NCI-H2171 treated with DMSO at 0.1 percent for 48 hours (cell line): Measurements from ENCODE around the gene UCN2.

Experiments used
- DNase-seq: peaks from one replicate; lab custom pipeline; 2025; lab: John Stamatoyannopoulos, UW

The UCN2 gene

DNA sequence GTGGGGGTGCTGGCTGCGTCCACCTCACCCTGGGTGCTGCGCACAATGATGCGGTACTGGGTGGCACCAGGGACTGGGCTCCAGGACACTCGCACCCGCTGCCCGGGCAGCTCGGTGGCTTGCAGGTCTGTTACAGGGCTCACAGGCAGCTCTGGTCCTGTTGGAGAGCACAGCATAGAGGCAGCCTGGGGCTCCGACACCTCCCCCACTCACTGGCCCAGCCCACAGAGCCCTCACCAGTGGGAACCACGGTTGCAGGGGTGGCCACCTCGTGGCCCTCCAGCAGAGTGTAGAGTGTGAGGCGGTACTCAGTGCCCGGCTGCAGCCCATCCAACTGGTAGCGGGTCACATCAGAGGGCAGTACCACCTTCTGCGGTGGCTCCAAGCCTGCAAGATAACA lies 27.9 kb upstream of the UCN2 start:
- DNase-seq, result no peak

DNA sequence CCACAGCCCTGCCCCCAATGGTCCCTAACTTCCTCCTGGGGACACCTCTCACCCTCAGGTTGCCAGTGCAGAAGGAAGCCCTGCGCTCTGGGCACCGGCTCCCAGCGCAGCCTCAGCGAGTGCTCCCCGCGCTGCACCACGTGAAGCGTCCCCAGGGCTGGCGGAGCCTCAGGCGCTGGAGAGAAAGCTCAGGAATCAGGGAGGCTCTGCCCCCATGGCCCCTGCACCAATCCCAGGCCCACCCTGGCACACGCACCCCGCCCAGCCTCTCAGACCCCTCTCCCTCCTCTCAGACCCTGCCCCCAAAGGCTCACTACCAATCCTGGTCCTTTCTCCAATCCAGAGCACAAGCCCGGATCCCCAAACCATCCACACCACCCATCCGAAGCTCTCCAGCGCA lies 24.6 kb upstream of the UCN2 start:
- no peak for DNase-seq

DNA sequence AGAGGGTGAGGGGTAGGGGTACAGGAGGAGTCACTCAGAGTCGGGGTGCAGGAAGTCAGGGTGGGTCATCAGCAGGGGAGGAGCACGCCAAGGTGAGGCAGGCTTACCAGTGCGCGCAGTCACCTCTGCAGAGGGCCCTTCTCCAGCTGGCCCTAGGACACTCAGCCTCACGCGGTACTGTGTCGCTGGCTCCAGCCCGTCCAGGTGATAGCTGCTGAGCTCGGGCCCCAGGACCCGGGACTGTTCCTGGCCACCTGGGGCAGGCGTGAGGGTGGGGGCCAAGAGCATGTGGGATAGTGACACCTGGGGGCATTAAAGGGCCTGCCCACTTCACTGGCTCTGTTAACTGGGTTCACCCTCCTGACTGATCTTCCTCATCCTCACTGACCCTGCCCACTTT lies 24.1 kb upstream of the UCN2 start:
- no peak for DNase-seq

DNA sequence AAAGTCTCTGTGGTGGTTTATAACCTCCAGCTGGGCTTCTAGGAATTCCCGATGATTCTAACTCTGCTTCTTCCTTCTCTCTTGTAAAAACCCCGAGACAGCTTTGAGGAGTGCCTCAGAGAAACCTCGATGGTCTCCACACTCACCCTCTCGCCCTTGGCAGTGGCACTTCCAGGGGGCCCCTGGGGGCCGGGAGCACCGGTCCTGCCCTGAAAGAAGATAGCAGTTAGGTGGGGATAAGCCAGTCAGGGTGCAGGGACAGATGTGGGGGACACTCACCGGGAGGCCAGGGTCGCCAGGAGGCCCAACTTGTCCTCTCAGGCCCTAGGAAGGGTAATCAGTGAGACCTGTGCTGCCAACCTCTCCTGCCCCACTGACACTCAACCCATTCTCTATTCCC lies 21.8 kb upstream of the UCN2 start:
- DNase-seq, result no peak

DNA sequence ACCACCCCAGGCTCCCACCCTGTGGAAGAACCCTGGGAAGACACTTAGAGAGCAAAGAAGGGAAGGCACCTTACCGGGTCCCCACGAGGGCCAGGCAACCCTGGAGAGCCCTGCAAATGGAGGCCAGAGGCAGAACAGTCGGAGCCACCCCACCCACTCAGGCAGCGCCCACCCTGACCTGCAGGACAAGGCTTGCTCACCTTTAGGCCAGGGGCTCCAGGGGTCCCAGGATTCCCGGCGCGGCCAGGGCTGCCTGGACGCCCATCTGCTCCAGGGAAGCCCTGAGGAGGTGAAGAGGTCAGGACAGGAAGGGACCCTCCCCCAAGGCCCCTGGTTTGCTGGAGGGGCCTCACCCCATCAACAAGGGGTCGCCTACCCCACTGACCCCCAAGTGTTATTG lies 21.3 kb upstream of the UCN2 start:
- DNase-seq, result no peak

DNA sequence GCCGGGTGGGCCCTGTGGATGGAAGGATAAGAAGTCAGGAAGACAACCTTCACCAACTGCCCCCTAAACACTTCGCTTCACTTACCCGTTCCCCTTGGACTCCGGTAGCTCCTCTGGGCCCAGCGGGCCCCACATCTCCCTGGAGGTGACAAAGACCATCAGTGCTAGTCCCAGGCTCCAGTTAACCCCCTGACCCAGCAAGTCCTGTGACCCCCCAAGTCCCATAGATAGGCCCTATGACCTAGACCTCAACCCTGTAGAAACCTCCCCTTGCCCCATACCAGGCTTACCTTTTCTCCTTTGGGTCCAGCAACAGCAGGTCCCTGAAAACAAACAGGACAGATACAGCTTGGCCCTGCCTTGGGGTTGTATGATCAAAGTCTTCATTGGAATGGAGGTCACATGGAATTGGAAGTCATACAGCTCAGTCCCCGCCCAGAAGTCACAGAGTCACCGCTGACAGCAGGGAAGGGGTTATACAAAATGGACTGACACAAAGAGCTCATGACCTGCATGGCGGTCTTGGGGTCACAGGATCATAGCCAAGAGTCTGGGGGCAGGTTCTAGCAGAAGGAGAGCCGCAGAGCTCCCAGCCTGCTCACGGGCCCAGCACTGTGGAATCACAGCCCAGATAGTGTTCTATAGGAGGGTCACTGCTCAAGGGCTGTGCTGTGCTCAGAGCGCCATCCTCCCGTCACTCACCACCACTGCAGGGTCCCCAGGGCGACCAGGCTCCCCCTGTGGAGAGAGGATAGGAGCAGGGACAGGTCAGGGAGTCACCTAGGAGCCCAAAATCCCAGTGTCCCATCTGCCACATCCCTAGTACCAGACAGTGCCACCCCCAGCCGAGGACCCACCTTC lies 18.3 kb upstream of the UCN2 start:
- no peak for DNase-seq

DNA sequence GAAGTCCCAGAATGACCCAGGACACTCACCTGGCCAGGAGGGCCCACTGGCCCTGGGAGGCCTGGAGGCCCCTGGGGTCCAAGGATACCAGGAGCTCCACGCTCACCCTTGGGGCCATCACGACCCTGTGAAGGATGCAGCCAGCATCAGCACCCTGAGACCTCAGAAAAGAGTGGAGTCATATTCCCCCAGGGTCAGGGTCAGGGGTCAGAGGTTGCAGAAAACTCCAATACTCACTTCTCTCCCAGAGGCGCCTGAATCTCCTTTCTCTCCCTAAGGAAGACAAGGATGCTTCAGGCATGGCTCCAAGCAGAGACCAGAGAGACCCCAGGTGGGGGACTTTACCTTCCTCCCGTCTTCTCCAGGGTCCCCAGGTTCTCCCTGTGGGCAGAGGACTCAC lies 13.1 kb upstream of the UCN2 start:
- DNase-seq, result no peak

DNA sequence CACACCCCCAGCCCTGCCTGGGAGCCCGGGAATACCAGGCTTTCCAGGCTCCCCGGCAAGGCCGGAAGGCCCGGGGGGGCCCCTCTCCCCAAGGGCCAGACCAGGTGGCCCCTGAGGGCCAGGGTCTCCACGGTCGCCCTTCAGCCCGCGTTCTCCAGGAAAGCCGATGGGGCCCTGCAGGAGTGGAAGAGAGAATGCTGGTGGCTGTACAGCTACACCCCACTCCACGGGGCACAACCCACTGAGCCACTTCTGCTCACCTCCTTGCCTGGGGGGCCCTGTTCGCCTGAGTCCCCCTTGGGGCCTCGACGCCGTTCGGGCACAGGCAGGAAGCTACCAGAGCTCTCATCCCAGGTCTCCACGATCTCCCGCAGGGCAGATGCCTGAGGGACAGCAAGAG lies 11.8 kb upstream of the UCN2 start:
- no peak for DNase-seq

DNA sequence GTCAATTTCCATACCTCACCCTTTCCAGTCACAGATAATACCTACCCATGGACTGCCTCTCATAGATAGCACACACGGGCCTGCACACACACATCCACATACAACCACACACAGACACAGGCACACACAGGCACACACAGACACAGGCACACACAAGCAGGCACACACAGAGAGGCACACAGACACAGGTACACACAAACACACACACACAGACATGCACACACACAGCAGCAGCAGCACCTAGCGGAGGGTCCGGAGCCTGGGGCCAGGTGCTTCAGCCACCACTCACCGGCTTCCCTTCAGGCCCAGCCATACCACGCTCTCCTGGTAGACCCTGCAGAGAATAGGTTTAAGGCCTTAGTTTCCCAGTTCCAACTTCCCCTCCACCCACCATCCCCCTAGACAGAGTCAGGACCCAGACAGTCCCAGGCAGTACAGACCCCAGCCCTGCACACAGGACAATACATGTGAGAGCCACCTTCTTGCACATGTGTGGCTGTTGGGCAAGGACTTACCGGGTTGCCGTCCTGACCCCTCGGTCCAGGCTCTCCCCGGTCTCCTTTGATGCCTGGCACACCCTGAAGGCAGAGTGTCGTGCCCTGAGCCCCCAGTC lies 10.5 kb upstream of the UCN2 start:
- DNase-seq, result no peak

DNA sequence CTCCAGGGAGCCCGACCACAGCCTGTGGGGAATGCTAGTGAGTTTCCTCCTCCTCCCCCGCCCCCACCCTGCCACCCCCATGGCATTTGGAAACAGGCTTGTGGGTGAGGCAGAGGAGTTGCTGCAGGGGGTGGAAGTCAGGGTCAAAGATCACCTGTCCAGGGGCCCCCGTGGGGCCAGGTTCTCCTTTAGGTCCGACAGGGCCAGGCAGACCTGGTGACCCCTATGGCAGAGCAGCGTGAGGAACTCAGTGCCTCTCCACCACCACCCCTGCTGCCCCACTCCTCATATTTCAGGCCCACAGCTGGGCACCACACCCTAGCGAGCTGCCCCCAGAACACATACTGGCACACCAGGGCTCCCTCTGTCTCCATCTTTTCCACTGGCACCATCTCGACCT lies 8.9 kb upstream of the UCN2 start:
- no peak for DNase-seq

DNA sequence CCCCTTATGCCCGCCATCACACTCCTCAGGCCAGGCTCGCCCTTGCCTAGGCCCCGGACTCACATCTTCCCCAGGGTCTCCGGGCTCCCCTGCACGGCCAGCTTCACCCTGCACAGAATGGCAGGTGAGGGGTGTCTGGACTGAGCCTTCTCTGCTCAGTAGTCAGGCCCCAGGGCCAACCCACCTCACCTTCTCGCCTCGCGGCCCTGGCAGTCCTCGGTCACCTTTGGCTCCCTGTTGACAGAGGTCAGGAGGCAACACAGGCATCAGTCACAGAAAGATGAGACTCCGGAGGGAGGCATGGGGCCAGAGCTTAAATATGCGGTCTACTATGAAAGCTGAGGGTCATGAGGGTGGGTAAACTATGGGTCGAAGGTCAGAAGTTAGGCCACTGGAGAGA lies 8.4 kb upstream of the UCN2 start:
- no peak for DNase-seq

DNA sequence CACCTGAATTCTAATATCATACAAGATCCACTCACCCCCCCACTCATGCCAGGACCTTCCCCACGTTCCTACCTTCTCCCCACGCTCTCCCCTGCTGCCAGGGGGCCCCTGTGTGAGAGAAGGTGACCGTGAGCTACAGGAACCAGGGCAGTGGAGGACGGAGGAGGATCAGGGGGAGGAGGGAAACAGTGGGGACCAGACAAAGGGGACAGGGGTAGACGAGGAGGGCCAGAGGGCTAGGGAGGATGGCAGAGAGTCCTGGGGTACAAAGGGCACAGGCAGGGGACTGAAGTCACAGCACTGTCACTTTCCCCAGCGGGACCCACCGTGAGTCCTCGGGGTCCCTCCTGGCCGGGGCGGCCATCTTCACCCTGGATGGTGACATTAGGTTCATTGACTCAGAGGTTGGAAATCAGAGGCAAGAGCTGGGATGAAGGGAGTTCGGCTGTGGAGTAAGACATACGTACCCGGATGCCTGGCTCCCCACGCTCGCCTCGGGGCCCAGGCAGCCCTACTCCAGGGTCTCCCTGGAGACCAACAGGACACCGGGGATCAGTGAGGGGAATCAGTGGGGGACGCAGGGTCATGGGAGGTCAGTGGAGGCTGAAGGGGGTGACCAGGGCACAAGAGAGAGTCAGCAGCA lies 6.3 kb upstream of the UCN2 start:
- no peak for DNase-seq

DNA sequence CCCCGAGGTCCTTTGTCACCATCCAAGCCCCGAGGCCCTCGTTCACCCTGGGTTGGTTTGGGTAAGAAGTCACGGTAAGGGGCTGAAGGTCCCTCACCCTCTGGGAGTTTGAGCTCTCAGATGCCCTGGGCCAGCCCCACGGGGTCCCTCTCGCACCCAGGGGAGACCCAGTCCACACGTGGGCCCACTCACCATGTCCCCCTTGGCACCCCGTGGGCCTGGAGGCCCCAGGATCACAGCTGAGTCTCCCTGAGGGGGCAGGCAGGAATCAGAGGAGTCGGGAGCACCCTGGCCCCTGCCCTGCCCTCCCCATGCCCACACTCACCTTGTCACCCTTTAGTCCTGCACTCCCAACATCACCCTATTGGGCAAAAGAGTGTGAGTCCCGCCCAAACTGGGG lies 5.8 kb upstream of the UCN2 start:
- DNase-seq, result no peak

DNA sequence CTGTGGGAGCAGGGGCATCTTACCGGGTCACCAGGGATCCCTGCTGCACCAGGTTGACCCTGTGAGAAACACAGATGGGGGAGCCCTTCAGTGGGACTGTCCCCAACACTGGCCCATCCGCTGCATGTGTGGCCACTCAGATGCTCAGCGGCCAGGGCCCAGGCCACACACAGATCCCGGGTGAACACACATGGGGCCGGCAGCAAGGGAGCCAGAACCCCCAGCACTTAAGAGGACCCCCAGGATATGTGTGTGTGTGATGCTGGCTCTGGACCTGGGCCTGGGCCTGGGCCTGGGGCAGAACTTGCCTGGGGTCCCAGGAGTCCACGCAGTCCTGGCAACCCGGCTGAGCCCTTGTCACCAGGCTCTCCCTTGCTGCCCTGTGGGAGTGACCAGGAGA lies 4.9 kb upstream of the UCN2 start:
- no peak for DNase-seq

DNA sequence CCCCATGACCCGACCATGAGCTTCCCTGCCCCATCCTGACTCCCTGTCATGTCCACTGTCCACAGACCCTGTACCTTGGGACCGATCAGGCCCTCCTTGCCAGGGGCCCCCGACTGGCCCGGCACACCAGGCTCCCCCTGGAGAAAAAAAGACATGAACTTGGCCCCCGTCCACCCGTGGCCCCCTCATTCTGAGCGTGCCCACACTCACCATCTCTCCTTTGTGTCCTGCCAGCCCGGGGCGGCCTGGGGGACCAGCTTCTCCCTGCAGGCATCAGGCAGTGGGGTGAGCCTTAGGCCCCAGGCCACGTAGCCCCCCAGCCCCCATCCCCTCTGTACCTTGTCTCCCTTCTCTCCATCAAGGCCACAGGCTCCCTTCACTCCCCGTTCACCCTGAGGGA lies 3.9 kb upstream of the UCN2 start:
- DNase-seq, result no peak

DNA sequence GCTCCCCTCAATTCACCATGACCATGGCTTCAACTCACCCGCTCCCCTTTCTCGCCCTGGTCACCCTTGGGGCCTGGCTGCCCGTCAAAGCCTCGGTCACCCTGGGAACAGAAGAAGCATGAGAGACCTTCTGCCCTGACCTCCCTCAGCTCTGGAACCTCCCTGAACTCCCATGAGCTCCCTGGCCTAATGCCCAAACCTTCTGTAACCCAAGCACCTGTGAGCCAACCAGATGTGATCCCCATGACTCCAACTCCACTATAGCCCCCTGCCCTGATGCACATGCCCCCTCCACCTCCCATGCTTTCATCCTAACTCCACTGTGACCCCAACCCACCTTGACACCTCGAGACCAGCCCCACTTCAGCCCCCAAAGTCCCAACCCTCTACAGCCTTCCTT lies 3.5 kb upstream of the UCN2 start:
- no peak for DNase-seq

DNA sequence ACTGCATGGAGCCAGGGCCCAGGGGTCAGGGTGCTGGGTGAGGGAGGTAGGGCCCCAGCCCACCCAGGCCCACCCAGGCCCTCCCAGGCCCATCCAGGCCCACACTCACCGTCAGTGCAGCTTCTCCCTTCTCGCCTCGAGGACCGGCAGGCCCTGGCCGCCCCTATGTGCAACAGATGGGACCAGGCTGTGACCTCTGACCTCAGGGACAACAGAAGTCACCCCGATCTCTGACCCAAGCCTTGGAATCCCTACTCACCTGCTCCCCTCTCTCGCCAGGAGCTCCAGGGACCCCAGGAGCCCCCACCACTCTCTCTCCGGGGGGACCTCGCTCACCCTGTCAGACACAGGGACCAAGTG lies 2.8 kb upstream of the UCN2 start:
- no peak for DNase-seq

DNA sequence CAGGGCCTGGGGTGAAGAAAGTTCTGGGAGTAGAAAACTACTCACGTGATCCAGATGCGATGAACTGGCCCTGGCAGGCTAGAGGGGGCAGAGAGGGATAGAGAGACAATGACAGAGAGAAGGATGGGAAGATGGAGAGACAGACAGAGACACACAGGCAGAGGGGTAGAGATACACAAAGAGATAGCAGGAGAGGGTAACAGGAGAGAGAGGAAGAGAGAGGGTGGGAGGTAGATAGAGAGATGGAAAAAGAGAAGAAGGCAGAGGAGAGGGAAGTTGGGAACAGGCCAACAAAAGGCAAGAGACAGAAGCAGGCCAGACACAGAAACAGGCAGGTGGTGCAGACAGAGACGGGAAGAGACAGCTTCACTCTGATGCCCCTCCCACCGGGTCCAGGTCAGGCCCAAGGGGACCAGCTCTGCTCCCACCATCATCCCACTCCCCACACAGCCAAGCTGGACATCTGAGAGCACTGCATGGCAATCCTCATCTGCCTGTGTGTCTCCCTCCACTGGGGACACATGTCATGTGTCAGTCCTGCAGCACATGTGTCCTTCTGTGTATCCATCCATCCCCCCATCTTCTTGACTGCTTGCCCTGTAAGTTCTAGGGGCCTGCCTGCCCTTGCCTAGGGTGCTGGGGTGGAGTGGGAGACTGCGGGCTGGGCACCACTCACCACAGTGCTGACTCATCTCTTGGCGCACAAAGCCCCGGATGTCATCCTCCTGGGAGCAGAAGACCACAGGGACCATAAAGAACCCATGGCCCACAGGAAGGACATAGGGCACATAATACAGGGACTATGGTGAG lies 2.2 kb upstream of the UCN2 start:
- DNase-seq, result no peak

DNA sequence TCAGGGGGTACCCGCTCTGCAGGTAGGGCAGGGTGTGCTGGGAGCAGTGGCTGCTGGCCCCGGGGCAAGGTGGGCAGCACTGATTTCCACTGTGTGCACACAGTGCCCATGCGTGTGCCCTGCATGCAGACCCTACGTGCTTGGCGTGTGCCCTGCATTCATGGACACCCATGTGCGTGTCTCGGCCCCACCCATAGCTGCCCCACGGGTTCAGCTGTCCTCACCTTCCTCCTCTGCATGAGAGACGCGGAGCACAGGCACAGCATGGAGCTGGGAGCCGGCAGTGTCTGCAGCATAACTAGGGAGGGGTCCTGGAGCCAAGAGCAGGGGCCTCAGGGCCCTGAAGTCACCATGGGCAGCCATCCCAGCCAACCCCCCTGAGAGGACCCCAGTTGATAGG lies 1.6 kb upstream of the UCN2 start:
- DNase-seq, result no peak

DNA sequence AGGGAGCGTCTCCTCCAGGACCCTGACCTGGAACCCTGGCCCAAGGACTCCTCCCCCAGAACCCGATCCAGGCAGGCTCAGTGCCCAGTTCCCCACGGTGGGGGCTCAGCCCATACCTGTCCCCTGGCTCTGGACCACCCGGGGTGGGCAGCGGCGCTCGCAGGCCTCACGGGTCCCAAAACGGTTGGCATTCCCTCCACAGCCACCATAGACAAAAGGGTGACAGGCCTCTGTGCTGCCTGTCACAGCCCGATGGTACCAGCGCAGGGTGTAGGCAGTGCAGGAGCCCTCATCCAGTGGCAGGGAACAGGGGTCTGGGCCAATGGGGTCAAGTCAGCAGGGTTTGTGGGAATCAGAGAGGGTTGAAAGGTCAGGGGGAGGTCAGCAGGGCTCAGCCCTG lies 1.1 kb upstream of the UCN2 start:
- no peak for DNase-seq

DNA sequence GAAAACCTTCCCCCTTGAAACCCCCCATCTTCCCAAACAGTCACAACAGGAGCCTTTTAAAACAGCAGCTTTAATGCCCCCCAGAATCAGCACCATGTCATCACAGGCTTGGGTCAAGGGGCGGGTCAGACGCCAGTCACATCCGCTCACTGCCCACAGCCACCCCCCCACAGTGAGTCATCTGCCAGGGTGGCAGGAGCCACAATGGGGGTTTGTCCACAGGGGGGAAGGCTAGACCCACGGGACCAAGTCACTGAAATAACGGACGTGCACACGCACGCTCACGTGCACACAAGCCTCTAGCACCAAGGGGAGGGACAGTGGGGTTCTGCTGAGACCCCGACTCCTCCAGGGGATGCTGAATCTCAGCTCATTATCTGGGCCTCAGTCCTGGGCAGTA lies 441 bp upstream of the UCN2 start:
- DNase-seq, result no peak

DNA sequence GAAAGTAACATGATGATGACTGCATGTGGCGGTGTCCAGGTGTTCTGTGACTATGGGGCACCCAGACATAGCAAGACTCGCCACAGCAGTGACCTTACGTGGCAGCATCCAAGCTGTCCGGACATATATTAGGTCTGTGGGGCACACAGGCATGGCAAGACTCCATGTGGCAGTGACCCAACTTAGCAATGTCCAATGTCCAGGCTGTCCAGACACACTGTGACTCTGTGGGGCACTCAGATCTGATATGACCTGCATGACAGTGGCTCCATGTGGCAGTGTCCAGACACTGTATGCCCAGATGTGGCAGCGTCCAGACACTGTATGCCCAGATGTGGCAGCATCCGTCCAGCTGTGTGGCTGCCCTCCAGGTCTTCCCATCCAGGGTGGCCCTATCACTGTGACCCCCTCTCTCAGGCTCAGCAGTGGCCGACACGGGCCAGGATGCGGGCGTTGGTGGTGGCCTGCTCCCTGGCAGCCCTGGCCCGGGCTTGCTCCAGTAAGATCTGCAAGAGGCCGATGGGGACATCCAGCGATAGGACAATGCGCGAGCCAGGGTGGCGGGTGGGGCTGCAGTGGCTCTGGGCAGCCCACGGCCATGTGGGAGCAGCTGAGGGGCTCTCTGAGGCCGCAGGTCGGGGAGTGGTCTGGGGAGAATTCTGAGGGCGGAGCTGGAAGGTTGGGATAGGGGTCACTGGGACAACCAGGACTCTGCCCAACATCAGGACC lies 1.1 kb downstream of the UCN2 start:
- no peak for DNase-seq
